ENCODE measurements around the gene PLCL1.

The PLCL1 gene

DNA sequence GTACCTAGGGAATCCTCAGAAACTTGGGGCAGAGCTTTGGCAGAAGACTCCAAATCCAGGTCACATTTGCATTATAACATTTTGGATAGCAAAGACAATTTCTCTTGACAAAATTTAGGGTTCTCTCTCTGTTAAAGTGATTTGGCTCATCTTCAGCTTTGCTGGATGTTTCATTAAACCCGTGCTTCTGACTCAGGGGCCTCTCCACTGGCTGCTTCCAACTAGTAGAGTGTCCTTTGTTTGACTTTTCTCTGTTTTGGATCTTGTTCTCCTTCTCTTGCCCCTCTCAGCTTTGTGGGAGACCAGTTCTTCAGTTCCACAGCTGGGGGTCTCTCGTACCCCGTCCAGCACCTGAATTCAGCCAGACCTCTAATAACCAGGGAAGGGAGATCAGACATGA lies 145.6 kb downstream of the PLCL1 start:
- H3K4me3 ChIP-seq (IDR thresholded peaks at IDR 0.05; ENCODE audit: insufficient read depth, low read depth, low read length): no peak overlapping the region
- no peak overlapping the region for H3K27ac ChIP-seq
- H3K79me2 ChIP-seq (ENCODE audit: insufficient read depth, low read depth): no peaks in the 10 kb centered on the region
- H3K4me2 ChIP-seq: no peak overlapping the region
- no peaks in the 10 kb centered on the region for H3K36me3 ChIP-seq (ENCODE audit: insufficient read depth)
- no peaks in the 10 kb centered on the region for H4K20me1 ChIP-seq (ENCODE audit: insufficient read depth)
- H3K4me1 ChIP-seq (ENCODE audit: low read depth, poor library complexity, severe bottlenecking): peaks cover under 1% of the 10 kb centered on the region
- H3K27me3 ChIP-seq (ENCODE audit: insufficient read depth, low read depth): no peaks in the 10 kb centered on the region
- no peak overlapping the region for H2AFZ ChIP-seq (ENCODE audit: low read depth)
- TF ChIP-seq, protein P1, sequence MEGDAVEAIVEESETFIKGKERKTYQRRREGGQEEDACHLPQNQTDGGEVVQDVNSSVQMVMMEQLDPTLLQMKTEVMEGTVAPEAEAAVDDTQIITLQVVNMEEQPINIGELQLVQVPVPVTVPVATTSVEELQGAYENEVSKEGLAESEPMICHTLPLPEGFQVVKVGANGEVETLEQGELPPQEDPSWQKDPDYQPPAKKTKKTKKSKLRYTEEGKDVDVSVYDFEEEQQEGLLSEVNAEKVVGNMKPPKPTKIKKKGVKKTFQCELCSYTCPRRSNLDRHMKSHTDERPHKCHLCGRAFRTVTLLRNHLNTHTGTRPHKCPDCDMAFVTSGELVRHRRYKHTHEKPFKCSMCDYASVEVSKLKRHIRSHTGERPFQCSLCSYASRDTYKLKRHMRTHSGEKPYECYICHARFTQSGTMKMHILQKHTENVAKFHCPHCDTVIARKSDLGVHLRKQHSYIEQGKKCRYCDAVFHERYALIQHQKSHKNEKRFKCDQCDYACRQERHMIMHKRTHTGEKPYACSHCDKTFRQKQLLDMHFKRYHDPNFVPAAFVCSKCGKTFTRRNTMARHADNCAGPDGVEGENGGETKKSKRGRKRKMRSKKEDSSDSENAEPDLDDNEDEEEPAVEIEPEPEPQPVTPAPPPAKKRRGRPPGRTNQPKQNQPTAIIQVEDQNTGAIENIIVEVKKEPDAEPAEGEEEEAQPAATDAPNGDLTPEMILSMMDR (conservative IDR thresholded peaks at IDR 0.05; ENCODE audit: low read depth, low read length): no peak
- no peak overlapping the region for H3K9ac ChIP-seq

DNA sequence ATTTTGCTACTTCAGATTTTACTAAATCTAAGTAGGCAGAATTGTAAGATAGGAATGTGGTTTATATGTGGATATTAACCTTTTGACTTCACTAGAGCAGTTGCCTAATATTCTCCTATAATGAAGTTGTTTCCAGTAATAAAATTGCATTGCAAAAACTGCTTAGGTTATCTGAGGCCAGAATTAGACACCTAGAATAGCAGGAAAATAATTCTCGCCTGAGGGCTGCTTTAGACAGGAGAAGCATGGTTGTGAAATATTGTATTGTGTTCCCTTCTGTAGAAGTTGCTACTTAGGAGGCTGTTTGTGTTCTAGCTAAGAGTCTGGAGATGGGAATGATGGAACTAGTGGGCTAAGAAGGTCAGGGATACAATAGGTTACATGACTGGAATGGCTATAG lies 146.3 kb downstream of the PLCL1 start:
- Histone ChIP-seq H4K20me1 (ENCODE audit: insufficient read depth) (no peaks in the 10 kb centered on the region), H2AFZ (ENCODE audit: low read depth) (no peak overlapping the region), H3K4me3 (IDR thresholded peaks at IDR 0.05; ENCODE audit: insufficient read depth, low read depth, low read length) (no peak overlapping the region), H3K79me2 (ENCODE audit: insufficient read depth, low read depth) (no peaks in the 10 kb centered on the region), H3K36me3 (ENCODE audit: insufficient read depth) (no peaks in the 10 kb centered on the region), H3K4me2 (no peak overlapping the region), H3K27ac (no peak overlapping the region), H3K27me3 (ENCODE audit: insufficient read depth, low read depth) (no peaks in the 10 kb centered on the region), H3K4me1 (ENCODE audit: low read depth, poor library complexity, severe bottlenecking) (no peaks in the 10 kb centered on the region), H3K9ac (no peak overlapping the region)
- TF ChIP-seq, protein P1 (conservative IDR thresholded peaks at IDR 0.05; ENCODE audit: low read depth, low read length): no peak

DNA sequence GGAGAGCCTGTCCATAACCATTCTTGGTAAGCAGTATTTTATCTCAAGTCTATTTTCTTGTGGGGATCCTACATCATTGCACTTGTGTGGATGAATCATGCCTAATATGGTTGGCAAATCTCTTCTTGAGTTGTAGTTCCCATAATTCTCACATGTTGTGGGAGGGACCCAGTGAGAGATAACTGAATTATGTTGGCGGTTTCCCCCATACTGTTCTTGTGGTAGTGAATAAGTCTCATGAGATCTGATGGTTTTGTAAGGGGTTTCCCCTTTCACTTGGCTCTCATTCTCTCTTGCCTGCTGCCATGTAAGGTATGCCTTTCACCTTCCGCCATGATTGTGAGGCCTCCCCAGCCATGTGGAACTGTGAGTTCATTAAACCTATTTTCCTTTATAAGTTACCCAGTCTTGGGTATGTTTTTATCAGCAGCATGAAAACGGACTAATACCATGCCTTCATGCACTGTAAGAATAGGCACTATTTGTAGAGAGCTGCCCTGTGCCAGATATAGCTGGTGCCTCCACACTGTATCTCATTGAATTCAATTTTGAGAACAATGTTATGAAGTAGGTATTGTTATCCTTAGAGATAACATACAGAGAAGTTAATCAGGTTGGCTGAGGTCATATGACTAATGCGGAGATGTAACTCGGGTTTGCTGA lies 148.3 kb downstream of the PLCL1 start:
- Histone ChIP-seq H3K27me3 (ENCODE audit: insufficient read depth, low read depth) (no peaks in the 10 kb centered on the region), H3K4me3 (IDR thresholded peaks at IDR 0.05; ENCODE audit: insufficient read depth, low read depth, low read length) (no peak overlapping the region), H3K4me2 (no peak overlapping the region), H3K4me1 (ENCODE audit: low read depth, poor library complexity, severe bottlenecking) (no peaks in the 10 kb centered on the region), H2AFZ (ENCODE audit: low read depth) (no peak overlapping the region), H4K20me1 (ENCODE audit: insufficient read depth) (no peaks in the 10 kb centered on the region), H3K9ac (no peak overlapping the region), H3K36me3 (ENCODE audit: insufficient read depth) (no peaks in the 10 kb centered on the region), H3K27ac (no peak overlapping the region), H3K79me2 (ENCODE audit: insufficient read depth, low read depth) (no peaks in the 10 kb centered on the region)
- TF ChIP-seq, protein P1 (conservative IDR thresholded peaks at IDR 0.05; ENCODE audit: low read depth, low read length): no peak

DNA sequence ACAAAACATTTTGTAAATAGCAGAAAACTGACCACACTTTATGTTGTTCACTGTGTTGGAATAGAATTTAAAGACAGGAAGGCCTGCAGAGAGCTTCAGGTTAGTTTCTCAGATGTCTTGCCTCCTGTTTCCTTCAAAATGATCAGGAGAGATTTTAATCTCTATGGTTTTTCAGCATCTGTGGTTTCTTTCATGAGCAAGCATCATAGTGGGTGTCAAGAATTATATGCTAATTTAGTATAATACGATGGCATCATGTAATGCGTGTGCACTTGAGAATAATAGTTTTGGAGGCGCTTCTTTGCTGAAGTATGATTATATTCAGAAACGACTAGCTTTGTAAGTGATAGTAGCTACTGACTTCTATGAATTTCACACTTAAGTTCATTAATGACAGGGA lies 149.9 kb downstream of the PLCL1 start:
- H2AFZ ChIP-seq (ENCODE audit: low read depth): no peak overlapping the region
- TF ChIP-seq, protein P1 (conservative IDR thresholded peaks at IDR 0.05; ENCODE audit: low read depth, low read length): no peak
- H3K9ac ChIP-seq: no peak overlapping the region
- no peaks in the 10 kb centered on the region for H3K27me3 ChIP-seq (ENCODE audit: insufficient read depth, low read depth)
- no peaks in the 10 kb centered on the region for H4K20me1 ChIP-seq (ENCODE audit: insufficient read depth)
- H3K4me1 ChIP-seq (ENCODE audit: low read depth, poor library complexity, severe bottlenecking): no peaks in the 10 kb centered on the region
- H3K27ac ChIP-seq: no peak overlapping the region
- no peak overlapping the region for H3K4me3 ChIP-seq (IDR thresholded peaks at IDR 0.05; ENCODE audit: insufficient read depth, low read depth, low read length)
- H3K4me2 ChIP-seq: no peak overlapping the region
- H3K36me3 ChIP-seq (ENCODE audit: insufficient read depth): no peaks in the 10 kb centered on the region
- no peaks in the 10 kb centered on the region for H3K79me2 ChIP-seq (ENCODE audit: insufficient read depth, low read depth)

All from KMS-11 (cell line).